ENCODE results near the gene USP34.

The USP34 gene

DNA sequence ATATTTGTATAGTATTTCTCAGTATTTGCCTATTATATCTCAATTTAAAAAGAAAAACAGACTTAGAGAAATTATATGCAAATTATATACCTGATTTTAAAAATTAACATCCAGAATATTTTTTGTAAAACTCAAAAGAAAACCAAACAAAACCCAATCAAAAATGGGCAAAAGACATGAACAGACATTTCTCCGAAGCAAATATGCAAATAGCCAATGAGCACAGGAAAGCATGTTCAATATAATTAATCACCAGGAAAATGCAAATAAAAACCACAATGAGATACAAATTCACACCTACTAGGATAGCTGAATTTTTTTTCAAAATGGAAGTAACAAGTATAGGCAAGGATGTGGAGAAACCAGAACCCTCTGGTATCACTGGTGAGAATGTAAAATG lies 108.0 kb downstream of the USP34 start:
- no peak for DNase-seq

DNA sequence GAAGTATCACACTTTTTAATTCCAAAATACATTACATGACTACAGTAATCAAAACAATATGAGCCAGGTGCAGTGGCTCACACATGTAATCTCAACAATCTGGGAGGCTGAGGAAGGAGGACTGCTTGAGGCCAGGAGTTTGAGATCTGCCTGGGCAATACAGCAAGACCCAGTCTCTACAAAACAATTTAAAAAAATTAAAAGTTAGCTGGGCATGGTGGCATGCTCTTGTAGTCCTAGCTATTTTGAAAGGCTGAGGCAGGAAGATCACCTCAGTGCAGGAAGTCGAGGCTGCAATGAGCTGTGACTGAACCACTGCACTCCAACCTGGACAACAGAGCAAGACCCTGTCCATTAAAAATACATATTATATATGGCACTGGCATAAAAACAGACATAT lies 109.8 kb downstream of the USP34 start:
- no peak for DNase-seq

DNA sequence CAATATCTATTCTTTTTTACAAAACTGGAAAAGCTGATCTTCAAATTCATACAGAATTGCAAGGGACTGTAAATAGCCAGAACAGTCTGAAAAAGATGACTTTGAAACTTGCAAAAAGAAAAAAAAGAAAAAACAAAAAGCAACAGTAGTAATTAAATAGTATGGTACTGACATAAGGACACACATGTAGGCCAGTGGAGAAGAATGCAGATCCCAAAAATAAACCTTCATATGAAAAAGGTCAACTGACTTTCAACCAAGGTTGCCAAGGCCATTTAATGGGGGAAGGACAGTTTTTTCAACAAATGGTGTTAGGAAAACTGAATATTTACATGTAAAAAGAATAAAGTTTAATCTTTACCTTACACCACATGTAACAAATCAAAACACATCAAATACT lies 111.8 kb downstream of the USP34 start:
- no peak for DNase-seq

DNA sequence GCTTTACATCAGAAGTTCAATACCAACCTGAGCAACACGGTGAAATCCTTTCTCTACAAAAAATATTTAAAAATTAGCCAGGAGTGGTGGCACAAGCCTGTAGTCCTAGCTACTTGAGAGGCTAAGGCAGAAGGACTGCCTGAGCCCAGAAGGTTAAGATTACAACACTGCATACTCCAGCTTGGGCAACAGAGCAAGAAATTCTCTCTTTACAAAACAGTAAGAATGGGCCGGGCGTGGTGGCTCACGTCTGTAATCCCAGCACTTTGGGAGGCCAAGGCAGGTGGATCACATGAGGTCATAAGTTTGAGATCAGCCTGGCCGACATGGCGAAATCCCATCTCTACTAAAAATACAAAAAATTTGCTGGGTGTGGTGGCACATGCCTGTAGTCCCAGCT lies 113.2 kb downstream of the USP34 start:
- DNase-seq = no peak

DNA sequence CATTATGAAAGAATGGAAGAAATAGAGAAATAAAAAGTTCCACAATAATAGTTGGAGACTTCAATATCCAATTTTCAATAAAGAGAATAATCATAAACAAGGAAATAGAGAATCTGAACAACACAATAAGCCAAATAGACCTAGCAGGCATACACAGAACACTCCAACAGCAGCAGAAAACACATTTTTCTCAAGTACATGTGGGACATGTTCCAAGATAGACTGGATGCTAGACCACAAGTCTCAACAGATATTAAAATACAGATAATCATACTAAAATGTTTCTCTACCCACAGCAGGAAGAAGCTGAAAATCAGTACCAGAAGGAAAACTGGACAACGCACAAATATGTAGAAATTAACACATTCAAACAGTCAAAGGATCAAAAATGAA lies 113.9 kb downstream of the USP34 start:
- no peak for DNase-seq

DNA sequence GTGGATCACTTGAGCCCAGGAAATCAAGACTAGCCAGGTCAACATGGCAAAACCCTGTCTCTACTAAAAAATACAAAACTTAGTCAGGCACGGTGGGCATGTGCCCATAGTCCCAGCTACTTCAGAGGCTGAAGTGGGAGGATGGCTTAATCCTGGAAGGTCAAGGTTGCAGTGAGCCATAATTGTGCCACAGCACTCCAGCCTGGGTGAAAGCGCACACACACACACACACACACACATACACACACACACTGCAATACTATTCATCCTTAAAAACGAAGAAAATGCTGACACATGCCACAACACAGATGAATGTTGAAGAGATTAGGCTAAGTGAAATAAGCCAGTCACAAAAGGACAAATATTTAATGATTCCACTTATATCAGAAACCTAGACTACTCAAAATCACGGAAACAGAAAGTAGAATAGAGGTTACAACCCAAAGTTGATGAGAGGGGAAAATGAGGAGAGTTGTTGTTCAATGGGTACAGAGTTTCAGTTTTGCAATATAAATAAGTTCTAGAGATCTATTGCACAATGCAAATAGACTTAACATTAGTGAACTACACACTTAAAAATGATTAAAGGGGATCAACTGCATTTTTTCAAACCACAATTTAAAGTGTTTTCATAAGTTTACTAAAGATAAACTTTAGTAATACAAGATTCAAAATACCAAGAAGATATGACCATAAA lies 114.5 kb downstream of the USP34 start:
- no peak for DNase-seq

DNA sequence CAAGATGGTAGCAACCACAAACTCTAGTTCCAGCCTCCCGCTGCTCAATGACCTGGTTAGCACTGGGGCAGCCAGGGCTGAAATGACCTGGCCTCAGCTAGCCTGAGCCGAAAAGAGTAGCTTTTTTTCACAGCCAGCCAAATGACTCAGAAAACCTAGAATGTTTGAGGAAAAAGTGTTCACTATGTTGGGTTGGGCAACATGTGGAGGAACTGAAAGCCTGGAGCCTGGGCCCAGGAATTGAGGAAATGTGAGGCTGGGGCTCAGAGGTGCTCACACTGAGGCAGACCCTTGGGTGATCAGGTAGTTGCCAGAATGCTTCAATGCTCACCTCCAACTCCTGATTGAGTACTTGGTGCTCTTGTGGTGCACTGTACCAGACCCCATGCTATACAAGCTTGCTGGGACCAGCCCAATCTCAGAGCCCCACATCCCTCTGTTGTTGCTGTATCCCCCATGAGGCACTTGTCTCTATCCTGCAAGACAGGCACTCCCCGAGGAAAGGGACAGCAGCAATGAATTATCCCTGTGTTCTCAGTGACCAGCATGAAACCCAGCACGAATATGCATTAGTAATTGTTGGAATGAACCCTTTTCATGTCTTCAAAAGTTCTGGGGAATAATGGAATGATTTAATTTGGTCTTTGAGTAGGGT lies 116.2 kb downstream of the USP34 start:
- DNase-seq = no peak

DNA sequence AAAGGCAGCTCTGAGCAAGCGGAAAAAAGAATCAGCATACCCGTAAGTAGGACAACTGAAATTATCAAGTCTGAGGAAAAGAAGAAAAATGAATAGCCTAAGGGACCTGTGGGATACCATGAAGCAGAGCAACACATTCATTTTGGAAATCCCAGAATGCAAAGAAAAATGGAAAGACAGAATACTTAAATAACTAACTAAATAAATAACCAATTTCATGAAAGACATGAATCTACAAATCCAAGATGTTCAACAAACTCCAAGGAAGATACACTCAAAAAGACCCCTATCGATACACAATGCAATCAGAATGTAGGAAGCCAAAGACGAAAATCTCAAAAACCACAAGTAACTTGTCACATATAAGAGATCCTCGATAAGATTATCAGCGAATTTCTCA lies 117.0 kb downstream of the USP34 start:
- no peak for DNase-seq

DNA sequence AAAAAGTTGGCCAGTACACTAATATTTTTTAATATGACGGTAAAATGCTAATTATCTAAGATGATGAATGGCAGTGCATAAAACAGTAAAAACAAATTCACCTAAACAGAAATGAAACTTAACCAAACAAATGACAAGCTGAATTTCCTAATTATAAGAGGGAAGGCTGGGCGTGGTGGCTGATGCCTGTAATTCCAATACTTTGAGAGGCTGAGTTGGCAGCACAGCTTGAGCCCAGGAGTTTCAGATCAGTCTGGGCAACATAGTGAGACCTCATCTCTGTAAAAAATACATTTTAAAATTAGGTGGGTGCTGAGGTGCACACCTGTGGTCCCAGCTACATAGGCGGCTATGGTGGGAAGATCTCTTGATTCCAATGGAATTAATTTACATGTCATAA lies 120.1 kb downstream of the USP34 start:
- DNase-seq = no peak

DNA sequence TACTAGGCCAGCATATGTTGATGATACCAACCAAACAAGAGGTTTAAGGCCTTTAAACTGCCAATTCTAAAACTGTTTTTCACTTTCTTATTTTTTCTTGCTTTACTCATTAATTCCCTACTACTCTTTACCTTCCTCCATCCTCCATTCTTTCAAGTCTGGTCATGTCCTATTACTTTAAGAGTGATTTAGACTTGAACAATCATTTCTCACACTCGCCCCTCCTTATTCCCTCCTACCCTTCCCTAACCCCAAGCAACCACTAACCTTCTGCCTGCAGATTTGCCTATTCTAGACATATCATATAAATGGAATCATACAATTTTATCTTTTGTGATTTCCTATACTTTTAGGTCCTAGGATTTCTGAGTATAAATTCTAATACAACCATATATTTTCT lies 127.7 kb downstream of the USP34 start:
- DNase-seq = no peak

DNA sequence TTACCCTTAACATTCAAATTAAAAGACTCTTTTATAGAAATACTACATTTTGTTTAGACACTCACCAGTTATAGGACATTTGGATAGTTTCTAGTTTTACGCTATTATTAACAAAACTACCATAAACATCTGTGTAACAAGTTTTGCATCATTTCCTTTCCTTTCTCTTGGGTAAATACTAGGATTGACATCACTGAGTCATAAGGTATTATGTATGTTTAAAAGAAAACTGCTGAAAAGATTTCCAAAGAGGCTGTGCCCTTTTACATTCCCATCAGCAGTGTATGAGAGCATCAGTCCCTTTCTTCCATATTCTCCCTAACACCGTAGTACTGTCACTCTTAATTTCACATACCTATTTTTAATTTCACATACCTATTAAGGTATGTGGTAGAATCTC lies 130.6 kb downstream of the USP34 start:
- no peak for DNase-seq

DNA sequence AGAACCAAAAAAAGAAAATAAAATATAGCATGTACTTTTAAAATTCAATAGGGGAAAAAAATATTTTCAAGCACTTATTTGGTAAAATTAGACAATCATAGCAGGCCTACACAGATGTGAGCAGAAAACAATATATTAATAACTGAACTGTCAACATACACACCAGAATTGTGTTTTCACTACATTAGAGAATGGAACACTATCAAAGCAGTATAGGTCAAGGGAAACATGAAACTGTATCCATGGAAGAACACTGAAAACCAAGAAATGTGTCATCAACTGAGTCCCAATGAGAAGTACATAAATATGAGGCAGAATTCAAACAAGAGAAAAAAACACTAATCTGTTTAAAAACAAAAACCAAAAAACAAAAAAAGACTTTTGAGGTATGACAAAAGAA lies 132.4 kb downstream of the USP34 start:
- DNase-seq = no peak

DNA sequence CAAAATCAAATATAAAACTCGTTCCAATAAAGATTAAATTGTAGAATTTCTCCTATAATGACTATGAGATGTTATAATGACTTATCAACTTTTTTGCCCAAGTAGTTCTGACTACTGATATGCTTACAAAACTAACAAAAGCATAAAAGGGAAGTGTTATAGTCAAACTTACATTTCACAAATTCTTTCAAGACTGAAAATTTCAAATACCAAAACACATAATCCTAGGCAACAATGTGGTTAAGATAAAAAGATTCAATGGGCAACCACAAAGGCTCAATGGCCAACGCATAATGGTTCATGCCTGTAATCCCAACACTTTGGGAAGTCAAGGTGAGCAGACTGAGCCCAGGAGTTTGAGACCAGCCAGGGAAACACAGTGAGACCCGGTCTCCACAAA lies 135.7 kb downstream of the USP34 start:
- DNase-seq = no peak

DNA sequence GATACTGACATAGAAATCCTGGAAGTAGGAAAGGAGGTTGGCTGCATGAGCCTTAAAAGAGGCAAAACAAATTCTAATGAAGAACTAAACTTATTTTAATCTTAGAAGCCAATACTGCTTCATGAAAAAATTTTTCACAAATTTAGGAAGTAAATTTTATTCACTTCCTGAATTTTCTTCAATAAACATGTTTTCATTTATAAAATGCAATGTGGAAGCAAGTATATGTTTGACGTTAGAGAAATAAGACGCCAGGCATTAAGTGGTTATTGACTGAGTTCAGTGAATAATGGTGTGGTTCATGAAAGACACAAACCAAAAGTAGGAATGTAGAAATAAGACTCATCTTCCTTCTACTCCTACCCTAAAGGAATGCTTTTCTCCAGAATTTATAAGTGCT lies 136.4 kb downstream of the USP34 start:
- no peak for DNase-seq

DNA sequence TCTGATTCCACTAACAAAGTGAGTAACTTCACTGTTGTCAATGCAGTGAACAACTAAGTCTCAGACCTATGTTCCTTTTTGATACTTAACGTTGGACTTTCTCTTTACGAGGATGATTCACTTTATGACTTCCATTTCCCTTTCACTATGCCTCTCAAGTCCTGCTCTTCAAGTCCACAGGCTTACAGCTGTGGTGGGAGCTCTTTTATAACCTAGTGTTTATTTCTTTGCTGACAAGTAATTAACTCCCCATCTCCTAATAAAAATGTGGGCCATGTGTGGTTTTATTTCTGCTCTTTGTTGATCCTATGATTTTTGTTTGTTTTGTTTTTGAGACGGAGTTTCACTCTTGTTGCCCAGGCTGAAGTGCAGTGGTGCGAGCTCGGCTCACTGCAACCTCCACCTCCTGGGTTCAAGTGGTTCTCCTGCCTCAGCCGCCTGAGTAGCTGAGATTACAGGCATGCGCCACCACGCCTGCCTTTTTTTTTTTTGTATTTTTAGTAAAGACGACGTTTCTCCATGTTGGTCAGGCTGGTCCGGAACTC lies 142.1 kb downstream of the USP34 start:
- no peak for DNase-seq

DNA sequence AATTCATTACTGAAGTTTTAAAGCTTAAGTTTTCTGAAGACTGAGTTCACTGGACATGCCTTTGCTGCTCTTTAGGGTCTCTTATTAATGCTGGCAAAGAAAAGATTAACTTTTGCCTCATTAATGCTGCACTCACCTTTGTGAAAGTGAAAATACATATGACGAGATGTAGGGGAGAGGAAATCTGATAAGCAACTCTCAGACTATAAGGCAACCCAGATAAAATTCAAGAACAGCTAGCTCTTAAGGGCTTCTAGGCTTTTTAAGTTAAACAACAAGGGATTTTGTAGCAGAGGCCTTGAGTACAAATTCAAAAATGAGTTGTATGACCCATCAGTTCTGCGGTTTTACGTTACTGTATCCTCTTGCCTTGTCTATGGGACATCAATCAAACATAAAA lies 143.7 kb downstream of the USP34 start:
- no peak for DNase-seq

DNA sequence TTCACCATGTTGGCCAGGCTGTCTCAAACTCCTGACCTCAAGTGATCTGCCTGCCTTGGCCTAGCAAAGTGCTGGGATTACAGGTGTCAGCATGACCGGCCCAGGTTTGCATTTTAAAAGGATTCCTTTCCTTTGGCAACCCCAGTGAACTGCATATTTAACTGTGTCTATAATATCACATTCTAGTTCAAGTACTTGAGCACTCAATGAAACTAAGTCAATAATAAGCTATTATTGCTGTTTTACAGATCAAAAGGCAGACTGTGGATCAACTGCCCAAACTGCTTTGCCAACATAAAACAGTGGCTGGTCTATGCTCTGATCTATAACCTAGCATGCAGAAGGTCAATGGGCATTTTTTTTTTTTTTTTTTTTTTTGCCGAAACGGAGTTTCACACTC lies 144.5 kb downstream of the USP34 start:
- DNase-seq = no peak

DNA sequence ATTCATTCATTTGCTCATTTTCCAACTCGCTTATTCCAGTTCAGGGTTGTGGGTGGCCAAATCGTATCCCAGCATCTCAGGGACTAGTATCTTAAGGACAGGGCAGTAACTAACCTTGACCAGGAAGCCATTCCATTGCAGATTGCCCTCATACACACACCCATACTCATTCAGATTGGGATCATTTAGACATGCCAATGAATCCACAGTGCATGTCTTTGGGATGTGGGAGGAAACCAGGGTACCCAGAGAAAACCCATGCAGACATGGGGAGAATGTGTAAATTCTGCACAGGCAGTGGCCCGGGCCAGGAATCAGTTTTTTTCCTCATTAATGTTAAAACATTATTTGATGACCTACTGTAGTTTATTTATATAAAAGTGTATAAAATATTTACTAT lies 150.7 kb downstream of the USP34 start:
- DNase-seq = no peak

DNA sequence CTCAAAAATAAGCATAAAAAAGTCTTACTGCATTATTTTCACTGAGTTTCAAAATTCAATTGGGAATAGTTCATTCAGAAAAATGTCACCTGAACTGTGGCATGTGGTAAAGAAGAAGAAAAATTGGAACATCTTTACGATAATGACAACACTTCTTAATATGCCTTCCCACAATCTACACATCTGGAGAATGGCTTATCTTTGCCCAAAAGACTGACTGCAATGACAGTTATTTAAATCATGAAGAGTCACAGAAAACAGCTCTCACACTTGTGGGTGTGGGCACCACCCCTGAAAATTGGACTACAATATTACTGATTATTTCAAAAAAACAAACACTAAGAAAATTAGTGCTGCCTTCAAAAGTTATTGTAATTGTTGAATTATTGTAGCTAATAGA lies 152.3 kb downstream of the USP34 start:
- DNase-seq = no peak

DNA sequence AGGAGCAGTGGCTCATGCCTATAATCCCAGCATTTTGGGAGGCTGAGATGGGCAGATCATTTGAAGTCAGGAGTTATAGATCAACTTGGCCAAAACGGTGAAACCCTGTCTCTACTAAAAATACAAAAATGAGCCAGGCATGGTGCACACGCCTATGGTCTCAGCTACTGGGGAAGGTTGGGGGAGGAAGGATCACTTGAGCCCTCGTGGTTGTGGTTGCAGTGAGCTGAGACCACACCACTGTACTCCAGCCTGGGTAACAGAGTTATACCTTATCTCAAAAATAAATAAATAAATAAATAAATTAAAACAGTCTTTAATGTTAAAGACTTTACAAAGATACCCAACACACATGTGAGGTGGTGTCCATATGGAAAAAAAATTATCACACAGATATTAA lies 174.9 kb downstream of the USP34 start:
- no peak for DNase-seq

DNA sequence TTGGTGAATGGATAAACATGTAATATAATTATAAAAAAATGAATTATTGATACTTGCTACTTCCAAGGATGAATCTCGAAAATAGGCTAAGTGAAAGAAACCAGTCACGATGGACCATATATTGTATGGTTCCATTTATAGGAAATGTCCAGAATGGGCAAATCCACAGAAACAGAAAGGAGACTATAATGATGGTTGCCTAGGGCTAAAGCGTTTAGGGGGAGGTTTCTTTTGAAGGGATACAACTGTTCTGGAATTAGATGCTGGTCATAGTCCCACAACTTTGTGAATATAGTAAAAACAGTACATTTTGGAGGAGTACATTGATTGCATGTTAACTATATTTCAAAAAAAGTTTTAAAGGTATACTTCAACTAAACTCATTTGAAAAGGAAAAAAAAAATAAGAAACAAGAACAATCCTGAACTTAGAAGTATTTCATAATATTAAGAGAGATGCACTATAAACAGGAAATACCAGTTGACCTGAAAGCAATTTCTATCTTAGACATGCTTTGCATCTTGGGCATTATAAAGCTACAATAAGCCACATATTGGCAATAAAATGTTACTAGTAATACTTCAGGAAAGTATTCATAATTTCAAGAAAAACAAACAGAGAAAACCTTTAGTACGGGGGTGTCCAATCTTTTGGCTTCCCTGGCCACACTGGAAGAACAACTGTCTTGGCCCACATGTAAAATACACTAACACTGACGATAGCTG lies 178.9 kb downstream of the USP34 start:
- DNase-seq = no peak

DNA sequence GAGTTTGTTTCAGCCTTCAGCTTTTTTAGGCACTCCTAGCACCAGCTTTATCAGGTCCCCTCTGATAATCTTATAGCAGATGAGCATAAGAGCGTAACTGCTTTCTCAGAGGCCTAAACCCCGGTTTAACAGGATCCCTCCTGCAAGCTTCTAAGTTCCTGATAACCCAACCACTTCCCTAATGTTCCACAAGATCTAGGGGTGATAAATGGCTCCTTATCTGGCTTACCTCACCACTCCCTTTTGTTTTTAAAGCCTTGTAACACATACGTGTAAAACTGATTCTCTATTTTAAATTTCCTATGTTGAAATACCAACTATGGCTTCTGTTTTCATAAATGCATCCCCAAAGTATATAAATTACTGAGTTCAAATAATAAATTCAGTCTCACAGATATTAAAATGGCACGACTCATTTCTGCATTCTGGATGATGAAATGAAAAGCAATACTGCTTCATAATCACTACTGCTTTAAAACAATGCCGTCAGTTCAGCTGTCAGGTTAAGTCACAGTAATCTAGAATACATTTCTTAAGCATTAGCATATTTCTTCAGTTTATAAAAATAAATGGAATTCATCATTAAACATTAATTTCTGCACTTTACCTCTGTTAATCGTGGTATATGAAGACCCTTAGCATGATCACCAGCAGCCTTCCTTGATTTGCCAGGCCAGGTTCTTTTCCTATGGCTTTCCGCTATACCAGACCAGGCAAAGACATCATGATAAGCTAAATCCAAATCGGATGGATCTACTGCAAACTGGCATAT lies 182.6 kb downstream of the USP34 start:
- DNase-seq = no peak

DNA sequence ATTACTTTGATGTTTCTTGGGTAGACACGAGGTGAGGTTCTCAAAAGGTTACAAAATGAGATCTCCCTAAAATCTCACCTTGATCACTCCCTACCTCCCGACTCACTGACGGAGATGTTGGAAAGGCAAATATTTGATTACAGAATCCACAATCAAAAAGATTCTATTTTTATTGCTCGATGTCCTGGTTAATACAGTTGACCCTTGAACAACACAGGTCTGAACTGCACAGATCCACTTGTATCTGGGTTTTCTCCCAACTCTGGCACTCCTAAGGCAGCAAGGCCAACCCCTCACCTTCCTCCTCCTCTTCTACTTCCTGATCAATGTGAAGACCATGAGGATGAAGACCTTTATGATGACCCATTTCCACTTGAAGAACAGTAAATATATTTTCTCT lies 183.6 kb downstream of the USP34 start:
- DNase-seq = no peak
